DND-41 (cell line): Measurements from ENCODE around the gene RASD2.

Experiments
- ATAC-seq: fragments of 200-7000 bp; cut with Tn5 transposase; 3 replicates; pipeline ENCODE4 v1.9.1; 2021; ENCODE audit warnings: low read depth; ENCODE audit not compliant: insufficient read depth
- DNase-seq: peaks from one replicate; pipeline ENCODE4 v3.0.0-alpha.2; 2020
- H2AFZ ChIP-seq: 2 replicates; pipeline ENCODE4 v1.6.0; 2012; ENCODE audit warnings: low read depth, low read length
- H3K27ac ChIP-seq: 2 replicates; pipeline ENCODE4 v1.5.1; 2012; ENCODE audit warnings: low read length, inconsistent platforms
- H3K27me3 ChIP-seq: fragments of 200-600 bp; sonication (generic); 2 replicates; pipeline ENCODE4 v1.6.0; 2012; ENCODE audit warnings: low read length, mild to moderate bottlenecking, inconsistent platforms; ENCODE audit not compliant: insufficient read depth, poor library complexity
- H3K36me3 ChIP-seq: 2 replicates; pipeline ENCODE4 v1.5.1; 2012; ENCODE audit warnings: low read length, inconsistent platforms; ENCODE audit not compliant: insufficient read depth
- H3K4me1 ChIP-seq: 2 replicates; pipeline ENCODE4 v1.5.1; 2012; ENCODE audit warnings: mild to moderate bottlenecking, low read length; ENCODE audit not compliant: insufficient read depth
- H3K4me2 ChIP-seq: 2 replicates; pipeline ENCODE4 v1.6.0; 2012; ENCODE audit warnings: mild to moderate bottlenecking, moderate library complexity, low read length, inconsistent platforms; ENCODE audit not compliant: insufficient read depth
- H3K4me3 ChIP-seq, 2 experiments: fragments of 200-600 bp in 1 of 2; shearing (Covaris generic) in 1 of 2; 2 replicates each; pipeline ENCODE4 v1.5.1; 2012 to 2016; ENCODE audit warnings: inconsistent platforms in 2 of 2, low read length in 2 of 2, mild to moderate bottlenecking in 2 of 2, low read depth in 1 of 2, moderate library complexity in 1 of 2
- H3K79me2 ChIP-seq: 2 replicates; pipeline ENCODE4 v1.6.0; 2012; ENCODE audit warnings: low read length, inconsistent platforms; ENCODE audit not compliant: insufficient read depth
- H3K9ac ChIP-seq: 2 replicates; pipeline ENCODE4 v1.6.0; 2012; ENCODE audit warnings: low read depth, mild to moderate bottlenecking, inconsistent platforms, low read length, moderate library complexity
- H3K9me3 ChIP-seq: 2 replicates; pipeline ENCODE4 v1.5.1; 2012; ENCODE audit warnings: low read length, moderate library complexity, mild to moderate bottlenecking, inconsistent platforms; ENCODE audit not compliant: insufficient read depth, severe bottlenecking
- H4K20me1 ChIP-seq: 2 replicates; pipeline ENCODE4 v1.6.0; 2012; ENCODE audit warnings: low read length; ENCODE audit not compliant: insufficient read depth
- EZH2 ChIP-seq: IDR thresholded peaks from 3 replicates; pipeline ENCODE4 v1.6.1; 2012; ENCODE audit warnings: borderline replicate concordance, low read depth, mild to moderate bottlenecking, moderate library complexity, low read length, inconsistent platforms; ENCODE audit not compliant: severe bottlenecking
- TF ChIP-seq, protein P1 (sequence below): IDR thresholded peaks from 2 replicates; pipeline ENCODE4 v1.5.1; 2012; ENCODE audit warnings: borderline replicate concordance, low read length, moderate library complexity, mild to moderate bottlenecking; ENCODE audit not compliant: poor library complexity, severe bottlenecking; ENCODE audit errors: extremely low read depth

RASD2 gene

DNA sequence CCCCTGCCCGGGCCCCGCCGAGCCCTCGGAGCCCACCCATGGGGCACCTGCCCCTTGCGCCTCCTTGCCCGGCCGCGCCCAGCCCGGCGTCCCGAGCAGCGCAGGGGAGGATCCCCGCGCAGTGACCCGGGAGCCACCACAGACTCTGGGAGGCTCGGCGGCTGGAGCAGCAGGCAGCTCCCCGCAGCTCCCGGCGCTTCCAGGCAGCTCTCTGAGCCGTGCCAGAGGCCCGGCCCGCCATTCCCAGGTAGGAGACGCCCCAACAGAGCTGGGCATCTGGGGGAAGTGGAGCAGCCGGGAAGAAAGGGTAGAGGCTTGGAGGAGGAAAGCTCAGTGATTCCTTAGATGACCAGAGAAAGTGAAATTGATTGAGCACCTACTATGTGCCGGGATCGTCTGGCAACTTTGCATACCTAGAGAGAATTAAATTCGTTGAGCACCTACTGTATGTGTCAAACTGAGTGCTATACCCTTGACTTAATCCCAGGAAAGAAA lies 670 bp downstream of the RASD2 start:
- H3K4me1 ChIP-seq: peaks cover 16% of the 10 kb centered on the region
- H4K20me1 ChIP-seq: peaks cover 35% of the 10 kb centered on the region
- no peak overlapping the region for H2AFZ ChIP-seq
- H3K4me3 ChIP-seq: no peak overlapping the region
- H3K27me3 ChIP-seq: peaks cover 26% of the 10 kb centered on the region
- no peaks in the 10 kb centered on the region for H3K9me3 ChIP-seq
- H3K4me2 ChIP-seq: peak overlapping the region; percentile 95; the same call in 1 of the 2 replicates
- no peak for DNase-seq
- H3K79me2 ChIP-seq: no peaks in the 10 kb centered on the region
- TF ChIP-seq EZH2: no peak
- TF ChIP-seq, protein P1, sequence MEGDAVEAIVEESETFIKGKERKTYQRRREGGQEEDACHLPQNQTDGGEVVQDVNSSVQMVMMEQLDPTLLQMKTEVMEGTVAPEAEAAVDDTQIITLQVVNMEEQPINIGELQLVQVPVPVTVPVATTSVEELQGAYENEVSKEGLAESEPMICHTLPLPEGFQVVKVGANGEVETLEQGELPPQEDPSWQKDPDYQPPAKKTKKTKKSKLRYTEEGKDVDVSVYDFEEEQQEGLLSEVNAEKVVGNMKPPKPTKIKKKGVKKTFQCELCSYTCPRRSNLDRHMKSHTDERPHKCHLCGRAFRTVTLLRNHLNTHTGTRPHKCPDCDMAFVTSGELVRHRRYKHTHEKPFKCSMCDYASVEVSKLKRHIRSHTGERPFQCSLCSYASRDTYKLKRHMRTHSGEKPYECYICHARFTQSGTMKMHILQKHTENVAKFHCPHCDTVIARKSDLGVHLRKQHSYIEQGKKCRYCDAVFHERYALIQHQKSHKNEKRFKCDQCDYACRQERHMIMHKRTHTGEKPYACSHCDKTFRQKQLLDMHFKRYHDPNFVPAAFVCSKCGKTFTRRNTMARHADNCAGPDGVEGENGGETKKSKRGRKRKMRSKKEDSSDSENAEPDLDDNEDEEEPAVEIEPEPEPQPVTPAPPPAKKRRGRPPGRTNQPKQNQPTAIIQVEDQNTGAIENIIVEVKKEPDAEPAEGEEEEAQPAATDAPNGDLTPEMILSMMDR: no peak
- no peak for ATAC-seq
- no peak overlapping the region for H3K27ac ChIP-seq
- H3K9ac ChIP-seq: no peak overlapping the region
- no peaks in the 10 kb centered on the region for H3K36me3 ChIP-seq

DNA sequence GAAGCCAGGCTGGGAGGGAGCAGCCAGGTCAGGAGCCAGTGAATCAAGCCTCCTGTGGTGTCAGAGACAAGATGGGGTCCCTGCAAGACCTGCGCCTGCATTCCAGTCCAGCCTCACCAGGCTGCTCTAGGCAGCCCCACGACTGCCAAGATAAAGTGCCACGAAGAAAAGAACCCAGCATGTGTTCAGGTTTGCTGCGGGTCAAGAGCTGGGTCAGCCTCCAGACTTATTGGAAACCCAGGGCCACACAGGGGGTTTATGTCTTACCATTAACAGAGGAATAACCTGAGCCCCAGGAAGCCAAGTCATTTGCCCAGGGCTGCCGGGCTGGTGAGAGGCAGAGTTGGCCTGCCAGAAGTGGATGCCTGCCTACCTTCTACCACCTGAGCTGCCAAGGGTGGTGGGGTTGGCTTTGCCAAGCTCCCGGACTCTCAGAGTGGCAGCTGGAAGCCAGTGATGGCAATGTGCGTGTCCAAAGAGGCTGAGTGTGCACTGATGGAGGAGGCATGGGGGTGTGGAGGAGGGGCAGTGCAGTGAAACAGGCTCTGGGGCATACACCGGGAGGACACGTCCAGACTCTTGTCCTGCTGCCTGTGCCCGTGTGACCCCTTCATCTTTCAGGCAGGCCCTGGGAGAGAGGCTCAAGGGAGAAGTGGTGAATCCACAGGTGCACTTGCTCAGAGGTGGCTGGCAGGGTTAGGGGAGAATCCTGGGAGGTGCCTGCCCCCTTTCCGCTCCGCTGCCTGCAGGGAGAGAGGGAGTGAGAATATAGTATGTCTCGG lies 1.7 kb downstream of the RASD2 start:
- DNase-seq (no peak), ATAC-seq (no peak)
- Histone ChIP-seq H3K36me3 (no peaks in the 10 kb centered on the region), H3K9me3 (no peaks in the 10 kb centered on the region), H4K20me1 (peaks cover 35% of the 10 kb centered on the region), H3K9ac (no peak overlapping the region), H3K27ac (no peak overlapping the region), H2AFZ (no peak overlapping the region), H3K4me2 (no peak overlapping the region), H3K27me3 (peaks cover 26% of the 10 kb centered on the region), H3K79me2 (no peaks in the 10 kb centered on the region), H3K4me1 (peaks cover 16% of the 10 kb centered on the region), H3K4me3 (no peak overlapping the region)
- TF ChIP-seq EZH2: no peak
- TF ChIP-seq, protein P1: no peak

DNA sequence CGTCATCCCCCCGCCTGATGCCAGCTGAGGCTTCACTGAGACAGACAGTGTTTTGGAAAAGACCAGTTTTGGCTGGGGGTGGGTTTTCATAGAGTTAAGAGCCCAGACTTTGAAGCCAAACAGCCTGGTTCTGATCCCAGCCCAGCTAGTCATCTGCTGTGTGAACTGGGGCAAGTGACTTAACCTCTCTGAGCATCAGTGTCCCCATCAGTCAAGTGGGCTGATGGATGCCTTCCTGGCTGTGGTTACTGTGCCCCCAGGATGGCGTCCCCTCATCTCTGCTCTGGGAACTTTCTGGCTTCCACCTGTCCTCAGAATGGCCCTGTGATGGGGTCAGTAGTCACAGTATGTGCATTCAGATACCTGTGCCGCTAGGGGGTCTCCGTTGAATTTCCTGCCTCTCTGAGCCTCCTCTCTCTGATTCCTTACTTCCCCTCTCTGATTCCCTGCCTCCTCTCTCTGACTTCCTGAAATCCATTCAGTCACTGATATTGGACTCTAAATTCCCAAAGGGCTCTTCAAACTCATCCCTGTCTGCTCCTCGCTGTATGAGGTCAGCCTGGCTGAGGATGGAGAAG lies 2.4 kb downstream of the RASD2 start:
- Histone ChIP-seq H3K4me2 (no peak overlapping the region), H3K27ac (no peak overlapping the region), H3K4me3 (no peak overlapping the region), H2AFZ (no peak overlapping the region), H3K9me3 (no peaks in the 10 kb centered on the region), H3K4me1 (peaks cover 16% of the 10 kb centered on the region), H3K79me2 (no peaks in the 10 kb centered on the region), H3K36me3 (no peaks in the 10 kb centered on the region), H3K27me3 (peaks cover 26% of the 10 kb centered on the region), H3K9ac (no peak overlapping the region), H4K20me1 (peaks cover 35% of the 10 kb centered on the region)
- no peak for ATAC-seq
- DNase-seq: no peak
- TF ChIP-seq, protein P1: no peak
- no peak for TF ChIP-seq EZH2
